Gastroesophageal sphincter (tissue), 4 donors: ENCODE measurements around the gene OPRL1. TPM values are rescaled to one million over a fixed set of nuclear protein-coding genes. Genes with fewer than 3 reads are reported as not detected.

Source experiments
- ATAC-seq: fragments of 150-250 bp; one replicate; pipeline ENCODE4 v1.9.1; 2016; ENCODE audit warnings: mild to moderate bottlenecking, moderate library complexity
- H3K27ac ChIP-seq, 4 donors: fragments of 200-600 bp; sonication (generic) in 3 of 4; 1 replicate in 3 of 4; 2 replicates in 1 of 4; pipeline ENCODE4 v1.5.1; 2016 to 2019
- H3K27me3 ChIP-seq: fragments of 200-600 bp; sonication (generic); one replicate; pipeline ENCODE4 v1.5.1; 2019
- H3K36me3 ChIP-seq, 2 donors: fragments of 200-600 bp; sonication (generic); one replicate each; pipeline ENCODE4 v1.5.1; 2019; ENCODE audit warnings: control low read depth in 1 of 2
- H3K4me1 ChIP-seq, 3 donors: fragments of 200-600 bp; sonication (generic); 1 replicate in 2 of 3; 2 replicates in 1 of 3; pipeline ENCODE4 v1.5.1; 2016 to 2019; ENCODE audit warnings: control low read depth in 2 of 3
- H3K4me3 ChIP-seq, 2 donors: fragments of 200-600 bp; sonication (generic); one replicate each; pipeline ENCODE4 v1.5.1; 2019; ENCODE audit warnings: mild to moderate bottlenecking in 1 of 2, moderate library complexity in 1 of 2
- H3K9me3 ChIP-seq, 3 donors: fragments of 200-600 bp; sonication (generic); one replicate each; pipeline ENCODE4 v1.5.1; 2017 to 2019; ENCODE audit warnings: control low read depth in 2 of 3
- CTCF ChIP-seq, 4 experiments: fragments of 200-600 bp in 2 of 4; fragments of 450-650 bp in 2 of 4; sonication (generic) in 1 of 4; IDR thresholded peaks; one replicate each; pipeline ENCODE4 v1.5.1; 2017 to 2019; ENCODE audit warnings: antibody characterized with exemption in 4 of 4, mild to moderate bottlenecking in 2 of 4, moderate library complexity in 2 of 4
- EP300 ChIP-seq: sonication (generic); formaldehyde crosslinking; IDR thresholded peaks from one replicate; pipeline ENCODE4 v1.6.1; 2017; ENCODE audit warnings: antibody characterized with exemption, mild to moderate bottlenecking
- POLR2A ChIP-seq, 2 donors: fragments of 450-650 bp; IDR thresholded peaks; one replicate each; pipeline ENCODE4 v1.6.1; 2017; ENCODE audit warnings: antibody characterized with exemption in 2 of 2, mild to moderate bottlenecking in 2 of 2, moderate library complexity in 1 of 2
- POLR2AphosphoS5 ChIP-seq: sonication (generic); formaldehyde crosslinking; IDR thresholded peaks from one replicate; pipeline ENCODE4 v1.6.1; 2017; ENCODE audit warnings: antibody characterized with exemption
- WGBS, 2 donors: methylation state at CpG; one replicate each; pipeline ENCODE4 v1.1.5; 2018; ENCODE audit warnings: low coverage in 1 of 2; 5-methylcytosine and 5-hydroxymethylcytosine counted together
- total RNA-seq, 4 donors: library from RNA; depleted of rRNA; stranded (reverse); fragments of >200 nt; gene quantifications; one replicate each; pipeline ENCODE4 v1.1.0, GENCODE V29; 2016

Gene OPRL1
- total RNA-seq = 1 to 10 TPM in 1 of 4 donors, under 1 TPM in 3; 0.50 to 1.1 (median 0.66) TPM

GRCh38 chr20:64080013-64080812, at the start of gene OPRL1:
TSS of gene OPRL1 (plus strand) at chr20:64080082. CDS start at chr20:64092721, 12,639 bp downstream.
- ATAC-seq = peak; percentile 4
- Histone ChIP-seq H3K4me3 (peak within 1 kb of the TSS; percentile 34 to 78), H3K27ac (peak within 1 kb of the TSS in 3 of 4 donors; percentile 77 to 83 (median 82)), H3K27me3 (peaks cover 26% of the 10 kb centered on the region), H3K4me1 (peaks cover 0 to 58% (median 25%) of the 10 kb centered on the region in 3 donors), H3K9me3 (no peaks in the 10 kb centered on the region), H3K36me3 (peaks cover 0 to 4% of the 10 kb centered on the region in 2 donors)
- 0 to 16% methylated on average over 1 to 5 of the region's 62 CpGs for WGBS, 2 donors
- no peak for TF ChIP-seq POLR2AphosphoS5
- TF ChIP-seq EP300 = no peak
- no peak for TF ChIP-seq POLR2A (IDR thresholded peaks at IDR 0.05)
- TF ChIP-seq CTCF (IDR thresholded peaks at IDR 0.05) = no peak

GRCh38 chr20:64030371-64031134, 49.3 kb upstream of the OPRL1 start:
- WGBS, 2 donors = 79 to 100% methylated on average over 1 to 12 of the region's 20 CpGs

GRCh38 chr20:64031822-64032314, 48.0 kb upstream of the OPRL1 start:
- H3K9me3 ChIP-seq = no peaks in the 10 kb centered on the region
- H3K4me1 ChIP-seq = no peaks in the 10 kb centered on the region
- peaks cover 16% of the 10 kb centered on the region for H3K27me3 ChIP-seq
- 75 to 90% methylated on average over 2 to 7 of the region's 19 CpGs for WGBS, 2 donors
- no peak for TF ChIP-seq CTCF (IDR thresholded peaks at IDR 0.05)
- no peak for TF ChIP-seq EP300
- no peak for TF ChIP-seq POLR2A (IDR thresholded peaks at IDR 0.05)
- TF ChIP-seq POLR2AphosphoS5 = no peak
- no peak for ATAC-seq
- H3K27ac ChIP-seq = no peak overlapping the region
- H3K36me3 ChIP-seq = peaks cover 0 to 92% of the 10 kb centered on the region in 2 donors
- H3K4me3 ChIP-seq = no peak overlapping the region

More at GRCh38 chr20:64030371-64031134, 49.3 kb upstream of the OPRL1 start:
- ATAC-seq = no peak
- Histone ChIP-seq H3K4me3 (no peak overlapping the region), H3K9me3 (no peaks in the 10 kb centered on the region), H3K27me3 (peaks cover 2% of the 10 kb centered on the region), H3K27ac (no peak overlapping the region), H3K4me1 (no peaks in the 10 kb centered on the region), H3K36me3 (peaks cover 0 to 100% of the 10 kb centered on the region in 2 donors)
- TF ChIP-seq CTCF (IDR thresholded peaks at IDR 0.05) = no peak
- TF ChIP-seq POLR2AphosphoS5 = no peak
- no peak for TF ChIP-seq EP300
- TF ChIP-seq POLR2A (IDR thresholded peaks at IDR 0.05) = no peak

GRCh38 chr20:64032706-64033624, 46.9 kb upstream of the OPRL1 start:
- no peaks in the 10 kb centered on the region for H3K9me3 ChIP-seq
- WGBS, 2 donors = 80 to 100% methylated on average over 2 of the region's 31 CpGs
- ATAC-seq = no peak

More at GRCh38 chr20:64032706-64033624, 46.9 kb upstream of the OPRL1 start:
- Histone ChIP-seq H3K4me3 (no peak overlapping the region), H3K27ac (no peak overlapping the region), H3K4me1 (peaks cover 0 to 8% (median under 1%) of the 10 kb centered on the region in 3 donors), H3K27me3 (peaks cover 27% of the 10 kb centered on the region), H3K36me3 (peaks cover 0 to 81% of the 10 kb centered on the region in 2 donors)
- no peak for TF ChIP-seq CTCF (IDR thresholded peaks at IDR 0.05)
- TF ChIP-seq POLR2AphosphoS5 = no peak
- no peak for TF ChIP-seq POLR2A (IDR thresholded peaks at IDR 0.05)
- no peak for TF ChIP-seq EP300
